GM12891 (cell line): ENCODE data around the gene ANAPC1.

Experiments
- DNase-seq: peaks from one replicate; pipeline ENCODE4 v3.0.0; 2011; ENCODE audit warnings: low spot score; ENCODE audit not compliant: insufficient read length
- FAIRE-seq: peaks from 2 replicates; lab custom pipeline; 2011; peaks lifted over from hg19 to GRCh38; lab: Jason Lieb, UNC
- PAX5 ChIP-seq: IDR thresholded peaks from 2 replicates; pipeline ENCODE4 v1.6.1; 2011; ENCODE audit warnings: low read length, moderate library complexity, mild to moderate bottlenecking; ENCODE audit not compliant: insufficient read depth, severe bottlenecking
- POLR2A ChIP-seq: IDR thresholded peaks from 2 replicates; pipeline ENCODE4 v1.6.1; 2011; ENCODE audit warnings: low read depth, low read length, control low read depth
- POLR2AphosphoS5 ChIP-seq: IDR thresholded peaks from 2 replicates; pipeline ENCODE4 v1.6.1; 2011; ENCODE audit warnings: low read depth, low read length, control low read depth
- POU2F2 ChIP-seq: IDR thresholded peaks from 2 replicates; pipeline ENCODE4 v1.6.1; 2011; ENCODE audit warnings: low read depth, mild to moderate bottlenecking, control low read depth, low read length, moderate library complexity
- SPI1 ChIP-seq: IDR thresholded peaks from 2 replicates; pipeline ENCODE4 v1.6.1; 2011; ENCODE audit warnings: low read depth, low read length, control low read depth
- TAF1 ChIP-seq: IDR thresholded peaks from 2 replicates; pipeline ENCODE4 v1.6.1; 2011; ENCODE audit warnings: low read depth, low read length, control low read depth

Gene ANAPC1

GRCh38 chr2:111904726-111905474, 20.9 kb upstream of the ANAPC1 start:
- DNase-seq (no peak), FAIRE-seq (no peak)
- TF ChIP-seq POLR2A (no peak), POU2F2 (no peak), PAX5 (no peak), POLR2AphosphoS5 (no peak), TAF1 (no peak), SPI1 (no peak)

- DNase-seq (no peak), FAIRE-seq (no peak)
- TF ChIP-seq POLR2A (no peak), SPI1 (no peak), TAF1 (no peak), PAX5 (no peak), POU2F2 (no peak), POLR2AphosphoS5 (no peak)
Observed at GRCh38 chr2:111903930-111904439, 20.0 kb upstream of the ANAPC1 start.

GRCh38 chr2:111903516-111903915, 19.5 kb upstream of the ANAPC1 start:
- no peak for TF ChIP-seq POU2F2
- no peak for TF ChIP-seq POLR2AphosphoS5
- no peak for TF ChIP-seq SPI1
- no peak for TF ChIP-seq POLR2A
- no peak for TF ChIP-seq TAF1
- TF ChIP-seq PAX5: no peak
- no peak for FAIRE-seq
- DNase-seq: no peak

GRCh38 chr2:111900859-111901258, 16.9 kb upstream of the ANAPC1 start:
- DNase-seq (no peak), FAIRE-seq (no peak)
- no peak for TF ChIP-seq POU2F2
- TF ChIP-seq SPI1: no peak
- no peak for TF ChIP-seq POLR2AphosphoS5
- no peak for TF ChIP-seq POLR2A
- TF ChIP-seq PAX5: no peak
- no peak for TF ChIP-seq TAF1

- no peak for TF ChIP-seq POLR2AphosphoS5
- FAIRE-seq (no peak), DNase-seq (peak; percentile 27)
Observed at GRCh38 chr2:111898703-111899514, 14.9 kb upstream of the ANAPC1 start.

- TF ChIP-seq SPI1 (no peak), POU2F2 (no peak), POLR2AphosphoS5 (no peak), POLR2A (no peak), TAF1 (no peak), PAX5 (no peak)
- peak; percentile 72 for DNase-seq
- peak; percentile 73 for FAIRE-seq
Observed at GRCh38 chr2:111897924-111898702, 14.1 kb upstream of the ANAPC1 start, which contains the start of gene MERTK. Gene MERTK, plus strand, starts transcription at chr2:111898607. Its CDS starts 129 bp downstream, at chr2:111898736.

GRCh38 chr2:111897630-111897923, 13.6 kb upstream of the ANAPC1 start:
- TF ChIP-seq TAF1 (no peak), POU2F2 (no peak), POLR2A (no peak), PAX5 (no peak), POLR2AphosphoS5 (no peak), SPI1 (no peak)
- FAIRE-seq: no peak
- DNase-seq: no peak

GRCh38 chr2:111896576-111896975, 12.6 kb upstream of the ANAPC1 start:
- no peak for FAIRE-seq
- DNase-seq: no peak

GRCh38 chr2:111896024-111896423, 12.0 kb upstream of the ANAPC1 start:
- no peak for TF ChIP-seq TAF1
- no peak for TF ChIP-seq POU2F2
- no peak for TF ChIP-seq SPI1
- TF ChIP-seq POLR2AphosphoS5: no peak
- no peak for TF ChIP-seq PAX5
- no peak for TF ChIP-seq POLR2A
- no peak for FAIRE-seq
- no peak for DNase-seq

More at GRCh38 chr2:111896576-111896975, 12.6 kb upstream of the ANAPC1 start:
- TF ChIP-seq SPI1: no peak
- TF ChIP-seq POU2F2: no peak
- TF ChIP-seq PAX5: no peak
- TF ChIP-seq POLR2A: no peak
- TF ChIP-seq POLR2AphosphoS5: no peak
- no peak for TF ChIP-seq TAF1
